GM12878 (cell line): ENCODE measurements around the gene GNPNAT1. TPM values are rescaled to one million over a fixed set of nuclear protein-coding genes. Genes with fewer than 3 reads are reported as not detected.
"Not testable (repeated sequence)": the region's sequence is repeated elsewhere in the genome, so short reads cannot be mapped to it uniquely, and the experiment has no call there.

ENCODE experiments used
- ATAC-seq: fragments of 200-7000 bp; cut with Tn5 transposase; 3 replicates; pipeline ENCODE4 v1.9.1; 2020; ENCODE audit warnings: mild to moderate bottlenecking, moderate library complexity
- BruUV-seq: library from RNA; stranded (reverse); fragments of 400-500 nt; replicated peaks from 2 replicates; lab custom pipeline; 2021; lab: Mats Ljungman, UMichigan
- CTCF ChIA-PET: fragments of 300-600 bp; sonication (Branson Sonifier 250); formaldehyde crosslinking; extraction: SDS; loops from one replicate; lab custom pipeline; 2021; ENCODE audit warnings: inconsistent platforms; lab: Yijun Ruan, JAX
- POLR2A ChIA-PET: fragments of 350-600 bp; formaldehyde crosslinking; extraction: SDS; loops from one replicate; lab custom pipeline; 2021; ENCODE audit warnings: inconsistent platforms; lab: Charles Lee
- RAD21 ChIA-PET: fragments of 300-600 bp; sonication (Branson Sonifier 250); formaldehyde crosslinking; loops from one replicate; lab custom pipeline; 2023; ENCODE audit warnings: antibody characterized with exemption; ENCODE audit not compliant: unreplicated experiment; lab: Charles Lee
- SMC1A ChIA-PET: fragments of 300-600 bp; sonication (Branson Sonifier 250); formaldehyde crosslinking; loops from one replicate; lab custom pipeline; 2023; ENCODE audit not compliant: unreplicated experiment, uncharacterized antibody; lab: Charles Lee
- DNase-seq: peaks from one replicate; pipeline ENCODE4 v3.0.0-alpha.2; 2011; ENCODE audit warnings: low read depth, low spot score
- FAIRE-seq: peaks from 3 replicates; lab custom pipeline; 2011; peaks lifted over from hg19 to GRCh38; lab: Jason Lieb, UNC
- H2AFZ ChIP-seq: 2 replicates; pipeline ENCODE4 v1.6.0; 2011; ENCODE audit warnings: low read depth, low read length, control low read depth; ENCODE audit not compliant: control insufficient read depth
- H3K27ac ChIP-seq: 2 replicates; pipeline ENCODE4 v1.5.1; 2011; ENCODE audit warnings: control low read depth; ENCODE audit not compliant: control insufficient read depth, insufficient read depth
- H3K27me3 ChIP-seq, 2 experiments: replicated peaks in 1 of 2; 2 replicates each; pipeline versions ENCODE4 v1.6.0 to v1.6.1; 2011; ENCODE audit warnings: low read length in 1 of 2; ENCODE audit not compliant: control insufficient read depth in 2 of 2, insufficient read depth in 2 of 2
- H3K36me3 ChIP-seq, 2 experiments: 2 replicates each; pipeline ENCODE4 v1.5.1; 2011; ENCODE audit warnings: low read length in 1 of 2; ENCODE audit not compliant: control insufficient read depth in 2 of 2, insufficient read depth in 2 of 2
- H3K4me1 ChIP-seq: 2 replicates; pipeline ENCODE4 v1.6.1; 2011; ENCODE audit warnings: mild to moderate bottlenecking, low read length, moderate library complexity, mixed read lengths; ENCODE audit not compliant: control insufficient read depth, insufficient read depth
- H3K4me2 ChIP-seq: 2 replicates; pipeline ENCODE4 v1.6.0; 2011; ENCODE audit warnings: control low read depth; ENCODE audit not compliant: control insufficient read depth, insufficient read depth
- H3K4me3 ChIP-seq: fragments of 200-600 bp; sonication (generic); 2 replicates; pipeline ENCODE4 v1.5.1; 2016
- H3K79me2 ChIP-seq: 2 replicates; pipeline ENCODE4 v1.6.0; 2011; ENCODE audit warnings: low read length; ENCODE audit not compliant: control insufficient read depth, insufficient read depth
- H3K9ac ChIP-seq: 2 replicates; pipeline ENCODE4 v1.8.0; 2011; ENCODE audit warnings: low read length, control low read depth, mixed read lengths; ENCODE audit not compliant: control insufficient read depth, insufficient read depth
- H3K9me3 ChIP-seq: replicated peaks from 3 replicates; pipeline ENCODE4 v1.5.1; 2011; ENCODE audit warnings: mild to moderate bottlenecking, low read length; ENCODE audit not compliant: control insufficient read depth, insufficient read depth
- H4K20me1 ChIP-seq: 2 replicates; pipeline ENCODE4 v1.6.0; 2011; ENCODE audit not compliant: control insufficient read depth, insufficient read depth
- HCFC1 ChIP-seq: fragments of 150-350 bp; IDR thresholded peaks from 2 replicates; pipeline ENCODE4 v1.6.1; 2014; ENCODE audit warnings: low read length
- NFYB ChIP-seq: IDR thresholded peaks from 2 replicates; pipeline ENCODE4 v1.6.1; 2011; ENCODE audit warnings: low read depth, mild to moderate bottlenecking, low read length, improper control_type of control experiment, moderate library complexity; ENCODE audit not compliant: insufficient read depth
- PAX5 ChIP-seq: IDR thresholded peaks from 2 replicates; pipeline ENCODE4 v1.6.1; 2011; ENCODE audit warnings: low read depth, low read length, borderline replicate concordance
- POU2F2 ChIP-seq: IDR thresholded peaks from 3 replicates; pipeline ENCODE4 v1.6.1; 2011; ENCODE audit warnings: low read depth, mild to moderate bottlenecking, low read length, borderline replicate concordance
- RAD51 ChIP-seq: fragments of 450-650 bp; IDR thresholded peaks from 2 replicates; pipeline ENCODE4 v1.6.1; 2016; ENCODE audit warnings: moderate library complexity, mild to moderate bottlenecking, inconsistent platforms
- RCOR1 ChIP-seq: conservative IDR thresholded peaks from 2 replicates; pipeline ENCODE4 v1.6.1; 2012; ENCODE audit warnings: low read depth, low read length, improper control_type of control experiment
- SREBF2 ChIP-seq: IDR thresholded peaks from 2 replicates; pipeline ENCODE4 v1.6.1; 2012; ENCODE audit warnings: mild to moderate bottlenecking, low read length
- TARDBP ChIP-seq: IDR thresholded peaks from 2 replicates; pipeline ENCODE4 v1.6.1; 2016; ENCODE audit warnings: borderline replicate concordance
- TBL1XR1 ChIP-seq: IDR thresholded peaks from 2 replicates; pipeline ENCODE4 v1.6.1; 2012; ENCODE audit warnings: low read depth, low read length, improper control_type of control experiment
- TCF12 ChIP-seq: IDR thresholded peaks from 2 replicates; pipeline ENCODE4 v1.6.1; 2011; ENCODE audit warnings: low read depth, mild to moderate bottlenecking, low read length
- WGBS: methylation state at CpG from one replicate; pipeline ENCODE4 v1.1.6; 2016; ENCODE audit warnings: low lambda C conversion rate; ENCODE audit not compliant: insufficient replicate concordance, insufficient coverage; ENCODE audit errors: missing lambda C conversion rate; 5-methylcytosine and 5-hydroxymethylcytosine counted together
- in situ Hi-C: fragments of 300-500 bp; cut with MboI; formaldehyde crosslinking; loops from 9 replicates; pipeline ENCODE4 v1.14.3; 2018; ENCODE audit warnings: mixed read lengths
- intact Hi-C: fragments of 100-400 bp; cut with micrococcal nuclease; formaldehyde crosslinking; loops from one replicate; pipeline ENCODE4 v1.14.2; 2022; ENCODE audit not compliant: unreplicated experiment
- polyA plus RNA-seq, 11 experiments: library from polyadenylated mRNA; depleted of rRNA in 4 of 11; unstranded in 6 of 11; stranded (reverse) in 5 of 11; fragments of >200 nt; fragmentation: Nextera tagmentation in 4 of 11; fragmentation: Illumina TruSeq in 1 of 11; extraction: Ambion mirVana in 4 of 11; extraction: Trizol in 1 of 11; gene quantifications; 1 replicate in 1 of 11; 2 replicates in 10 of 11; pipeline versions ENCODE4 v1.2.1 to v1.2.3, GENCODE V29; 2011 to 2016; ENCODE audit warnings: inconsistent platforms in 2 of 11, missing spikeins in 2 of 11, low read depth in 1 of 11
- total RNA-seq, 4 experiments: library from RNA; depleted of rRNA in 3 of 4; stranded (reverse); fragments of >200 nt in 3 of 4; fragmentation: Illumina TruSeq in 1 of 4; extraction: Trizol in 1 of 4; gene quantifications; 2 replicates each; pipeline versions ENCODE4 v1.2.1 to v1.2.3, GENCODE V29; 2013 to 2021

The GNPNAT1 gene
- total and polyA plus RNA-seq, 10 of the 15 experiments (the other 5 are each of a cell fraction or from before 2014, with no cell fraction given) = 18.9 to 52.6 (median 28.2) TPM

- Histone ChIP-seq H3K4me3 (peak overlapping the region; percentile 7; the same call in 1 of the 2 replicates), H3K4me1 (no peaks in the 10 kb centered on the region), H3K9me3 (no peaks in the 10 kb centered on the region; the same call in 2 of the 3 replicates), H3K36me3 (no peaks in the 10 kb centered on the region; a peak in 2 of 4 replicates), H3K79me2 (peaks cover 19% of the 10 kb centered on the region), H3K9ac (no peak overlapping the region), H4K20me1 (no peaks in the 10 kb centered on the region), H3K4me2 (peak overlapping the region; percentile 82), H3K27me3 (no peaks in the 10 kb centered on the region), H2AFZ (peak overlapping the region; percentile 63), H3K27ac (no peak overlapping the region; the same call in 1 of the 2 replicates)
- SMC1A ChIA-PET = interaction anchor here (0.6 to 2.5 kb wide), 9 partner anchors 10 to 876 kb away, joined by 3 to 11 read pairs (median 5); partner anchors contain the start of gene PSMC6
- no peak for DNase-seq
- WGBS = under 1% methylated on average over 8 of the region's 8 CpGs
- no TSS peak for BruUV-seq
- ATAC-seq = no peak
- in situ Hi-C loops = no loop called here
- TF ChIP-seq RAD51 (peak; percentile 82), HCFC1 (no peak), NFYB (no peak), SREBF2 (no peak), RCOR1 (no peak), TBL1XR1 (no peak), TARDBP (no peak), POU2F2 (no peak), PAX5 (0 out of 2 replicates have a peak, but pooled peaks have one; percentile 44), TCF12 (no peak)
- POLR2A ChIA-PET = interaction anchor here (0.5 to 3.3 kb wide), 7 partner anchors 9 to 56 kb away, joined by 3 to 30 read pairs (median 3); partner anchors contain the start of gene PSMC6
- RAD21 ChIA-PET = interaction anchor here (1.3 to 1.4 kb wide), 3 partner anchors 12 to 21 kb away, joined by 3 to 10 read pairs (median 6); no protein-coding TSS in a partner anchor
- peak; percentile 93 for FAIRE-seq
- CTCF ChIA-PET = interaction anchor here (0.8 to 1.4 kb wide), 6 partner anchors 10 to 61 kb away, joined by 3 to 6 read pairs (median 4); no protein-coding TSS in a partner anchor
- intact Hi-C loops = no loop called here
Observed at GRCh38 chr14:52729585-52729924, 61.9 kb downstream of the GNPNAT1 start.

DNA sequence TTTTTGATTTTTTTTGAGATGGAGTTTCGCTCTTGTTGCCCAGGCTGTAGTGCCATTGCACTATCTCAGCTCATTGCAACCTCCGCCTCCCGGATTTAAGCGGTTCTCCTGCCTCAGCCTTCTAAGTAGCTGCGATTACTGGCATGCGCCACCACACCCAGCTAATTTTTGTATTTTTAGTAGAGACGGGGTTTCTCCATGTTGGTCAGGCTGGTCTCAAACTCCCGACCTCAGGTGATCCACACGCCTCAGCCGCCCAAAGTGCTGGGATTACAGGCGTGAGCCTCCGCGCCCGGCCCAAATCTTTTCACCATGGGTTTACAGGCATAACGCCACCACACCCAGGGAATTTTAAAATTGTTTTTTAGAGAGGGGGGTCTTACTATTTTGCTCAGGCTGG, 62.4 kb downstream of the GNPNAT1 start:
- H2AFZ ChIP-seq, H4K20me1 ChIP-seq, H3K4me3 ChIP-seq, FAIRE-seq, H3K9ac ChIP-seq, in situ Hi-C loops, H3K4me1 ChIP-seq, H3K27ac ChIP-seq, H3K9me3 ChIP-seq, intact Hi-C loops, BruUV-seq, DNase-seq, ATAC-seq, H3K36me3 ChIP-seq, H3K27me3 ChIP-seq: not testable (repeated sequence)
- Histone ChIP-seq H3K79me2 (peaks cover 19% of the 10 kb centered on the region), H3K4me2 (0 out of 2 replicates have a peak overlapping the region, but pooled peaks have one; percentile 82)
- WGBS = 89% methylated on average over 15 of the region's 15 CpGs
- ChIA-PET RAD21 (interaction anchor here (1.3 to 1.4 kb wide), 3 partner anchors 13 to 20 kb away, joined by 3 to 10 read pairs (median 6); no protein-coding TSS in a partner anchor), POLR2A (interaction anchor here (0.8 to 3.3 kb wide), 6 partner anchors 13 to 33 kb away, joined by 3 to 30 read pairs (median 3); partner anchors contain the start of gene PSMC6), CTCF (interaction anchor here (1.1 to 1.4 kb wide), 5 partner anchors 9 to 61 kb away, joined by 4 to 6 read pairs (median 4); no protein-coding TSS in a partner anchor), SMC1A (interaction anchor here (0.6 to 2.5 kb wide), 8 partner anchors 10 to 876 kb away, joined by 3 to 11 read pairs (median 4); partner anchors contain the start of gene PSMC6)

DNA sequence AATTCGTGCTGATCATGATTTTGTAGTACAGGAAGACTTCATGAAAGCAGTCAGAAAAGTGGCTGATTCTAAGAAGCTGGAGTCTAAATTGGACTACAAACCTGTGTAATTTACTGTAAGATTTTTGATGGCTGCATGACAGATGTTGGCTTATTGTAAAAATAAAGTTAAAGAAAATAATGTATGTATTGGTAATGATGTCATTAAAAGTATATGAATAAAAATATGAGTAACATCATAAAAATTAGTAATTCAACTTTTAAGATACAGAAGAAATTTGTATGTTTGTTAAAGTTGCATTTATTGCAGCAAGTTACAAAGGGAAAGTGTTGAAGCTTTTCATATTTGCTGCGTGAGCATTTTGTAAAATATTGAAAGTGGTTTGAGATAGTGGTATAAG, 63.9 kb downstream of the GNPNAT1 start:
- intact Hi-C loops, H3K27me3 ChIP-seq, in situ Hi-C loops, H3K9me3 ChIP-seq, DNase-seq, FAIRE-seq, H3K27ac ChIP-seq, H3K4me3 ChIP-seq, H4K20me1 ChIP-seq, BruUV-seq, H3K9ac ChIP-seq, H3K4me2 ChIP-seq, ATAC-seq, H2AFZ ChIP-seq, H3K36me3 ChIP-seq: not testable (repeated sequence)
- ChIA-PET CTCF (interaction anchor here (1.2 kb wide), 2 partner anchors 41 to 428 kb away, joined by 3 read pairs; no protein-coding TSS in a partner anchor), RAD21 (interaction anchor here (1.6 kb wide), 1 partner anchor 15 kb away, joined by 4 read pairs; no protein-coding TSS in a partner anchor), SMC1A (interaction anchor here (0.8 kb wide), 1 partner anchor 8 kb away, joined by 3 read pairs; no protein-coding TSS in a partner anchor), POLR2A (interaction anchor here (0.6 to 0.9 kb wide), 5 partner anchors 19 to 81 kb away, joined by 3 to 6 read pairs (median 5); no protein-coding TSS in a partner anchor)
- WGBS = 100% methylated on average over 2 of the region's 2 CpGs
- Histone ChIP-seq H3K4me1 (peaks cover 14% of the 10 kb centered on the region), H3K79me2 (peaks cover 16% of the 10 kb centered on the region)
